Smooth muscle cell (in vitro differentiated cells): Measurements from ENCODE around the gene CCSER2. TPM values are rescaled to one million over a fixed set of nuclear protein-coding genes. Genes with fewer than 3 reads are reported as not detected.
A peak's percentile ranks its signal among the peaks of the same experiment; 100 is the strongest.

Experiments used
- DNase-seq: peaks from one replicate; lab custom pipeline; 2025; ENCODE audit not compliant: unreplicated experiment; lab: John Stamatoyannopoulos, UW
- H2AFZ ChIP-seq: fragments of 200-600 bp; sonication (generic); 2 replicates; pipeline ENCODE4 v1.6.0; 2016; ENCODE audit warnings: antibody characterized with exemption, low read depth, mild to moderate bottlenecking
- H3F3A ChIP-seq: fragments of 200-600 bp; sonication (generic); 2 replicates; pipeline ENCODE4 v1.6.0; 2017; ENCODE audit warnings: antibody characterized with exemption, low read depth
- H3K27ac ChIP-seq: fragments of 200-600 bp; sonication (generic); 2 replicates; pipeline ENCODE4 v1.5.1; 2016; ENCODE audit warnings: low read depth, mild to moderate bottlenecking
- H3K27me3 ChIP-seq: fragments of 200-600 bp; sonication (generic); 2 replicates; pipeline ENCODE4 v1.6.1; 2016; ENCODE audit warnings: low read depth, mild to moderate bottlenecking
- H3K36me3 ChIP-seq: fragments of 200-600 bp; sonication (generic); 2 replicates; pipeline ENCODE4 v1.5.1; 2016; ENCODE audit warnings: low read depth
- H3K4me1 ChIP-seq: fragments of 200-600 bp; sonication (generic); 2 replicates; pipeline ENCODE4 v1.5.1; 2016; ENCODE audit warnings: low read depth
- H3K4me2 ChIP-seq: fragments of 200-600 bp; sonication (generic); 2 replicates; pipeline ENCODE4 v1.6.0; 2016; ENCODE audit warnings: mild to moderate bottlenecking
- H3K4me3 ChIP-seq: fragments of 200-600 bp; sonication (generic); 2 replicates; pipeline ENCODE4 v1.5.1; 2016; ENCODE audit warnings: mild to moderate bottlenecking
- H3K79me2 ChIP-seq: fragments of 200-600 bp; sonication (generic); 2 replicates; pipeline ENCODE4 v1.6.0; 2016; ENCODE audit warnings: low read depth, mild to moderate bottlenecking
- H3K9ac ChIP-seq: fragments of 200-600 bp; sonication (generic); 2 replicates; pipeline ENCODE4 v1.6.0; 2016; ENCODE audit warnings: low read depth
- H3K9me3 ChIP-seq: fragments of 200-600 bp; sonication (generic); replicated peaks from 2 replicates; pipeline ENCODE4 v1.5.1; 2016; ENCODE audit warnings: low read depth
- H4K20me1 ChIP-seq: fragments of 200-600 bp; sonication (generic); 2 replicates; pipeline ENCODE4 v1.6.0; 2016; ENCODE audit warnings: low read depth
- WGBS: methylation state at CpG from one replicate; pipeline ENCODE4 v1.1.7; 2016; ENCODE audit warnings: low lambda C conversion rate; 5-methylcytosine and 5-hydroxymethylcytosine counted together
- polyA plus RNA-seq: library from polyadenylated mRNA; unstranded; fragments of >200 nt; fragmentation: Nextera tagmentation; extraction: Ambion mirVana; gene quantifications from 2 replicates; pipeline ENCODE4 v1.2.1, GENCODE V29; 2016
- total RNA-seq: library from RNA; depleted of rRNA; stranded (reverse); fragments of >200 nt; gene quantifications from 2 replicates; pipeline ENCODE4 v1.2.3, GENCODE V29; 2014
- TF ChIP-seq, protein P1 (sequence below): fragments of 200-600 bp; sonication (generic); IDR thresholded peaks from 2 replicates; pipeline ENCODE4 v1.5.1; 2017; ENCODE audit warnings: borderline replicate concordance, mild to moderate bottlenecking, antibody characterized with exemption; ENCODE audit not compliant: insufficient read depth, poor library complexity, severe bottlenecking

The CCSER2 gene
- total and polyA plus RNA-seq, 2 experiments from 2014 or later, result 32.8 to 42.1 TPM

DNA sequence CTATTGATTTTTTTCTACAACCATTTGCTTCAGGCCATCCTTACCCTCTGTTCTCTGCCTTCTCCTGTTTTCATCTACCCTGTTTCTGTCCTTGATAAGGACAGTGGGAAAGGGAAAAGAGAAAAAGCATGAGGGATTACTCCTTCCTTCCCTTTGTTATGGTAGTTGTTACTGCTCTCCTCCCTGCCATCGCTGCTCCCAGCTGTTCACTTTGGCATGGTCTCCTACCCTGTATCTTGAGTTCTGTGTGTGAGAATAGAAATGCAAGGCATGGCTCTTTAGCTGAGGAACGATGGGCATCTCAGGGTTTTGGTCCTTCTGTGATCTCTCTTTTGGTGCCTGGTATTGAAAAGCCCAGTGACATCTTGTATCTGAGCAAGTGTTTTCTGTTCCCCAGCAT, 6.4 kb downstream of the CCSER2 start:
- Histone ChIP-seq H3K4me1 (peaks cover 33% of the 10 kb centered on the region), H3K9ac (no peak overlapping the region), H4K20me1 (peaks cover 99% of the 10 kb centered on the region), H2AFZ (no peak overlapping the region), H3K4me3 (no peak overlapping the region), H3K4me2 (no peak overlapping the region), H3F3A (no peaks in the 10 kb centered on the region), H3K27ac (no peak overlapping the region), H3K27me3 (no peaks in the 10 kb centered on the region), H3K36me3 (no peaks in the 10 kb centered on the region), H3K79me2 (peaks cover 98% of the 10 kb centered on the region), H3K9me3 (no peaks in the 10 kb centered on the region)
- no peak for DNase-seq
- WGBS, result 79% methylated on average over 2 of the region's 2 CpGs
- TF ChIP-seq, protein P1, sequence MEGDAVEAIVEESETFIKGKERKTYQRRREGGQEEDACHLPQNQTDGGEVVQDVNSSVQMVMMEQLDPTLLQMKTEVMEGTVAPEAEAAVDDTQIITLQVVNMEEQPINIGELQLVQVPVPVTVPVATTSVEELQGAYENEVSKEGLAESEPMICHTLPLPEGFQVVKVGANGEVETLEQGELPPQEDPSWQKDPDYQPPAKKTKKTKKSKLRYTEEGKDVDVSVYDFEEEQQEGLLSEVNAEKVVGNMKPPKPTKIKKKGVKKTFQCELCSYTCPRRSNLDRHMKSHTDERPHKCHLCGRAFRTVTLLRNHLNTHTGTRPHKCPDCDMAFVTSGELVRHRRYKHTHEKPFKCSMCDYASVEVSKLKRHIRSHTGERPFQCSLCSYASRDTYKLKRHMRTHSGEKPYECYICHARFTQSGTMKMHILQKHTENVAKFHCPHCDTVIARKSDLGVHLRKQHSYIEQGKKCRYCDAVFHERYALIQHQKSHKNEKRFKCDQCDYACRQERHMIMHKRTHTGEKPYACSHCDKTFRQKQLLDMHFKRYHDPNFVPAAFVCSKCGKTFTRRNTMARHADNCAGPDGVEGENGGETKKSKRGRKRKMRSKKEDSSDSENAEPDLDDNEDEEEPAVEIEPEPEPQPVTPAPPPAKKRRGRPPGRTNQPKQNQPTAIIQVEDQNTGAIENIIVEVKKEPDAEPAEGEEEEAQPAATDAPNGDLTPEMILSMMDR, result no peak

DNA sequence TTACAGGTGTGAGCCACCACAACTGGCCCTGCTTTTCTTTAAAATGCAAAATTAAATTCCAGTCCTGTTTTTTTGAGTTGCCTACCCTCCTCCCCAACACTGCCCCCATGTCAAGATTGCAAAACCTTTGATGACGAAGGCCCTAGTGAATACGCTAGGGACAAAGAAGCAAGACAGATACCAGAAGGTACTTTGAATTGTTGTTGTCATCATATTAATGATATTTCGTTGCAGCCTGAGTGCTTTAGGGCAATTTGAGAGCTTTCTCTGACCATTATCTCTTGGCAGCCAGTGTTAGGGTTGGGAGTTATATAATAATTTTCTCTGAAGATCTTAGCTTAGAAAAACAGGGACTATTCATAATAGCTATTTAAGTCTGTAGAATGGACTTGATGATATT, 7.1 kb downstream of the CCSER2 start:
- no peak for DNase-seq
- H2AFZ ChIP-seq, result no peak overlapping the region
- no peak overlapping the region for H3K9ac ChIP-seq
- no peaks in the 10 kb centered on the region for H3K36me3 ChIP-seq
- WGBS, result 85% methylated on average over 3 of the region's 3 CpGs
- H3K9me3 ChIP-seq, result no peaks in the 10 kb centered on the region
- peaks cover 99% of the 10 kb centered on the region for H4K20me1 ChIP-seq
- H3K4me1 ChIP-seq, result peaks cover 28% of the 10 kb centered on the region
- TF ChIP-seq, protein P1, result no peak
- no peaks in the 10 kb centered on the region for H3K27me3 ChIP-seq
- no peaks in the 10 kb centered on the region for H3F3A ChIP-seq
- H3K4me2 ChIP-seq, result no peak overlapping the region
- H3K4me3 ChIP-seq, result no peak overlapping the region
- H3K27ac ChIP-seq, result no peak overlapping the region
- peaks cover 98% of the 10 kb centered on the region for H3K79me2 ChIP-seq

DNA sequence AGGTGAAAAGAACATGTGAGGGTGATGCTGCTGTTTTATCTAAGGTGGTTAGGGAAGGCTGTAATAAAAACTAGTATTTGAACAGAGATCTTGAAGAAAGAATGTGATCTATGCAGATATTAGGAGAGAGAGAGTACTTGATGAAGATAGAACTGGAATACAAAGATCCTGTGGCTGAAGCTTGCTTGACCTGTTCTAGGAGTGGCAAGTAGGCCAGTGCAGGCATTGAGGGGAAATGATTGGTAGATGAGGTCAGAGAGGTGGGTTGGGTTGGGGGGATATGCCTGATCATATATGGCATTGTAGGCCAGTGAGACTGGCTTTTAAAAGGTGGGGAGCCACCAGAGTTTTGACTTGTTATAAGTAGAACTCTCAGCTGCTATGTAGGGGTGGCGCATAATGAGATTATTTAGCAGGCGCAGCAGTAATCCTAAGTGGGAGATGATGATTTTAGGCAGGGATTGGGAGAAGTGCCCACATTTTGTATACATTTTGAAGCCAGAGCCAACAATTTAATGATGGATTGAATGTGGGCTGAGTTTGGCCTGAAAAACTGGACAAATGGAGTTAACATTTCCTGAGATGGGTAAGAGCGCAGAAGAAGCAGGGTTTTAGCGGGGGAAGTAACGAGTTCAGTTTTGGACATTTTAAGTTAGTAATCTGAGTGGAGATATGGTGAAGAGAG, 8.2 kb downstream of the CCSER2 start:
- H2AFZ ChIP-seq, result no peak overlapping the region
- no peak overlapping the region for H3K9ac ChIP-seq
- peak overlapping the region; percentile 13 for H3K27ac ChIP-seq
- H3K4me3 ChIP-seq, result no peak overlapping the region
- H4K20me1 ChIP-seq, result peaks cover 99% of the 10 kb centered on the region
- no peaks in the 10 kb centered on the region for H3K9me3 ChIP-seq
- no peak for DNase-seq
- TF ChIP-seq, protein P1, result no peak
- H3F3A ChIP-seq, result no peaks in the 10 kb centered on the region
- H3K36me3 ChIP-seq, result no peaks in the 10 kb centered on the region
- peaks cover 20% of the 10 kb centered on the region for H3K4me1 ChIP-seq
- no peak overlapping the region for H3K4me2 ChIP-seq
- WGBS, result 92% methylated on average over 5 of the region's 5 CpGs
- H3K27me3 ChIP-seq, result no peaks in the 10 kb centered on the region
- H3K79me2 ChIP-seq, result peaks cover 98% of the 10 kb centered on the region

DNA sequence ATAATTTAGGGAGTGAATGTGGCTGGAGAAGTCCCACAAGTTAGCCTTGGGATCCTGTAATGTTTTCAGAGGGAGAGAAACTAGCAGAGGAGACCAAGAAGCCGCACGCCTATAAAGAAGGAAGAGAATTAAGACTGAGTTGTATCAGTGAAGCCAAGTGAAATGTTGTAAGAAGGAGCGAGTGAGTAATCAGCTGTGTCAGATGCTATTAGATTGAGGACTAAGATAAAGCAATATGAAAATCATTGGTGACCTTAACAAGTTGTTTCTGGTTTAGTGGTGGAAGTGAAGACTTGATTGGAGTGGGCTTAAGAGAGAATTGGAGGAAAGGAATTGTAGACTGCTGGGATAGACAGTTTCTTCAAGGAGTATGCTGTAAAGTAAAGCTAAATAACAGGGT, 8.8 kb downstream of the CCSER2 start:
- peak overlapping the region; percentile 13 for H3K27ac ChIP-seq
- H3K4me1 ChIP-seq, result peaks cover 20% of the 10 kb centered on the region
- peaks cover 99% of the 10 kb centered on the region for H4K20me1 ChIP-seq
- H3K36me3 ChIP-seq, result no peaks in the 10 kb centered on the region
- no peak overlapping the region for H3K4me3 ChIP-seq
- H3K9ac ChIP-seq, result no peak overlapping the region
- H2AFZ ChIP-seq, result no peak overlapping the region
- no peaks in the 10 kb centered on the region for H3F3A ChIP-seq
- peaks cover 98% of the 10 kb centered on the region for H3K79me2 ChIP-seq
- no peaks in the 10 kb centered on the region for H3K9me3 ChIP-seq
- 66% methylated on average over 3 of the region's 3 CpGs for whole genome bisulfite sequencing
- TF ChIP-seq, protein P1, result no peak
- no peak overlapping the region for H3K4me2 ChIP-seq
- H3K27me3 ChIP-seq, result no peaks in the 10 kb centered on the region
- DNase-seq, result no peak
